ENCODE data around the gene PBX4. TPM values are rescaled to one million over a fixed set of nuclear protein-coding genes. Genes with fewer than 3 reads are reported as not detected.

PBX4 gene
- total and polyA plus RNA-seq, 10 of the 15 experiments (the other 5 are each of a cell fraction or from before 2014, with no cell fraction given), result 0.18 to 17.3 (median 4.2) TPM

- TF ChIP-seq ATF3 (IDR thresholded peaks at IDR 0.05; ENCODE audit: borderline replicate concordance, extremely low read depth, low read depth, low read length) (no peak), SMAD1 (IDR thresholded peaks at IDR 0.05; ENCODE audit: low read depth, partially characterized antibody) (no peak), JUNB (IDR thresholded peaks at IDR 0.05) (no peak), TARDBP (IDR thresholded peaks at IDR 0.05; ENCODE audit: borderline replicate concordance) (no peak), EP300 (IDR thresholded peaks at IDR 0.05; ENCODE audit: borderline replicate concordance in 1 of 2, control insufficient read depth in 1 of 2, low read depth in 2 of 2, low read length in 2 of 2) (no peak), IRF5 (IDR thresholded peaks at IDR 0.05; ENCODE audit: borderline replicate concordance) (no peak), ATF7 (IDR thresholded peaks at IDR 0.05; ENCODE audit: low read depth) (no peak), CREB1 (IDR thresholded peaks at IDR 0.05; ENCODE audit: low read depth) (peak; percentile 83; the same call in 1 of the 2 replicates), FOS (IDR thresholded peaks at IDR 0.05; ENCODE audit: borderline replicate concordance, extremely low read depth, insufficient read length) (no peak), WRNIP1 (IDR thresholded peaks at IDR 0.05; ENCODE audit: borderline replicate concordance, low read depth, low read length) (no peak), SIN3A (IDR thresholded peaks at IDR 0.05; ENCODE audit: low read depth, low read length) (peak; percentile 81), HDAC6 (IDR thresholded peaks at IDR 0.05; ENCODE audit: unreplicated experiment) (no peak), SRF (IDR thresholded peaks at IDR 0.05; ENCODE audit: low read depth in 2 of 2, low read length in 2 of 2) (0 out of 4 replicates have a peak, but pooled peaks of 1 of the 2 experiments have one; percentile 38), ASH2L (IDR thresholded peaks at IDR 0.05; ENCODE audit: borderline replicate concordance, low read depth) (peak; percentile 88), NFIC (IDR thresholded peaks at IDR 0.05; ENCODE audit: low read depth, low read length) (no peak), RFX5 (IDR thresholded peaks at IDR 0.05; ENCODE audit: low read depth, low read length) (0 out of 2 replicates have a peak, but pooled peaks have one; percentile 18), RAD51 (IDR thresholded peaks at IDR 0.05) (no peak), STAT1 (conservative IDR thresholded peaks at IDR 0.05) (peak; percentile 73; the same call in 1 of the 2 replicates), NR2C1 (IDR thresholded peaks at IDR 0.05) (peak; percentile 96), SMARCA5 (IDR thresholded peaks at IDR 0.05) (peak; percentile 93; the same call in 1 of the 2 replicates), TCF3 (IDR thresholded peaks at IDR 0.05; ENCODE audit: borderline replicate concordance, insufficient read depth, low read depth, low read length) (0 out of 2 replicates have a peak, but pooled peaks have one; percentile 21), HSF1 (IDR thresholded peaks at IDR 0.05; ENCODE audit: low read depth, low read length) (no peak), MYC (IDR thresholded peaks at IDR 0.05; ENCODE audit: insufficient read depth, insufficient read length, insufficient replicate concordance, low read length, severe bottlenecking) (peak; percentile 62), ZNF622 (IDR thresholded peaks at IDR 0.05) (no peak), YY1 (IDR thresholded peaks at IDR 0.05; ENCODE audit: low read depth, low read length) (peak; percentile 100), CHD4 (IDR thresholded peaks at IDR 0.05) (no peak)
- TF ChIP-seq, protein P1, sequence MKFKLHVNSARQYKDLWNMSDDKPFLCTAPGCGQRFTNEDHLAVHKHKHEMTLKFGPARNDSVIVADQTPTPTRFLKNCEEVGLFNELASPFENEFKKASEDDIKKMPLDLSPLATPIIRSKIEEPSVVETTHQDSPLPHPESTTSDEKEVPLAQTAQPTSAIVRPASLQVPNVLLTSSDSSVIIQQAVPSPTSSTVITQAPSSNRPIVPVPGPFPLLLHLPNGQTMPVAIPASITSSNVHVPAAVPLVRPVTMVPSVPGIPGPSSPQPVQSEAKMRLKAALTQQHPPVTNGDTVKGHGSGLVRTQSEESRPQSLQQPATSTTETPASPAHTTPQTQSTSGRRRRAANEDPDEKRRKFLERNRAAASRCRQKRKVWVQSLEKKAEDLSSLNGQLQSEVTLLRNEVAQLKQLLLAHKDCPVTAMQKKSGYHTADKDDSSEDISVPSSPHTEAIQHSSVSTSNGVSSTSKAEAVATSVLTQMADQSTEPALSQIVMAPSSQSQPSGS (IDR thresholded peaks at IDR 0.05; ENCODE audit: low read length), result no peak
These were observed 45.0 kb upstream of the PBX4 start, which contains the start of gene ATP13A1 (continued) for GRCh38 chr19:19663256-19664120.
